ENCODE data around the gene TRPV2.

The TRPV2 gene

DNA sequence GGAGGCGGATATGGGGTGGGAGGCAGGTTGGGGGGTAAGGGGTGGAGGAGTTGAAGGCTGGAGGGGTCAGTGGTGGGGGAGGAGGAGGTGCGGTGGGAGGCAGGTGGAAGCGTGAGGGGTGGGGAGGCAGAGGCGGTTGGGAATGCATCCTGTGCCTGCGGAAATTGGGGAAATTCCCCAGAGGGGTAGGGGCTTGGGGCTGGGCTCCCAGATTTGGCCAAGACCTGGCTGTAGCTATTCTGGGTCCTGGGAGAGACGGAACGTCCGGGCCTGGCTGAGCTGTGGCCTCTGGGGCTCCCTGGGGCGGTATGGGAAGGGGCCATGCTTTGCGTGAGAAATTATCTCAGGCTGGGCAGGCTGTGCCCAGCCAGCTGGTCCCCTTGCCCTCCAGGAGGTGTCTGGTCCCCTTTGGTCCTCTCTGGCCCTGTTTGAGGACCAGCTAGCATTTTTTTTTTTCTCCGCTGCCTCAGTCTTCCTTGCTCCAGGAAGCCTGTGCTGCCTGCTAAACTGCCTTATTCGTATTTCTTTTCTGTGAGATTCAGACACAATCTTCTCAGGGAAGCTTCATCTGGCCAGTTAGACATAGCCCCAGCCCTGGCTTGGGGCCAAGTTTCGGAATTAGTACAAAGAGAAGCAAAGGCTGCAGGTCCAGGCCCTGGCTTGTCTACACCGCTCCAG is 7.3 kb upstream of the TRPV2 start:
- DNase-seq, result no peak

GRCh38 chr17:16417399-16417798 is 2.0 kb downstream of the TRPV2 start:
- DNase-seq, result no peak

DNA sequence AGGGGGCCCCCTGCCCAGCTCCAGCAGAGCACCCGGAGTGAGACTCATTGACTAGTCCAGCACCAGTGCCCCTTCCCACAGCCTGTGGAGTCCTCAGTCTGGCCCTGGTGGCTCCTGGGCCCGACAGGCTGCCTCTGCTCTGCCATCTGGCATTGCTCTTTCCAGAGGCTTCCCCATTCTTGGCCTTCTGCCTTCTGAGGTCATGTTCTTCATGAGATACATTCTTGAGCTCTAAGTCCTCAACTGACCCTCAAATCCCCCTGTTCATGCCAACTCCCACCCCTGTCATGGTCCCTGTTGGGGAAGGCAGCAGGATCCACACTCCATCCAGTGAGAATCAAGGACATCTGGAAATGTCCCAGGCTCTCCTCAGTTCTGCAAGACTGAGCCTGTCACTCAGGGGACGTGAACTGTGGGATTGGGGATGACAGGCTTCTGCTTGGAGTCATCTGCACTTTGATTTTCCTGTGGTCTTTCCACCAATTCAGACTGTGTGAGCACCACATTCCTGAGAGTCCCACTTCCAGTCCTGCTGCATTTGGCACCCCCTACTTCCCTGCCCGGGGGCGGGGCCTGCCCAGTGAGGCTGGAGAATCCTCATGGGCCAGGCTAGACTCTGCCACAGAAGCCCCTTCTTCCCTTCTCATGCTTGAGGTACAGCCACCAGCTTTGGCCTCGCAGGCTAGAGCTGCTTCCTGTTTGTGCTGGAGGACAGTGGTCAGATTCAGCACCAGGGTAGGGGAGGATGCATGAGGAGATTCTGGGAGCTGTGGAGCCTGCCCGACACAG is 2.7 kb downstream of the TRPV2 start:
- DNase-seq, result no peak

DNA sequence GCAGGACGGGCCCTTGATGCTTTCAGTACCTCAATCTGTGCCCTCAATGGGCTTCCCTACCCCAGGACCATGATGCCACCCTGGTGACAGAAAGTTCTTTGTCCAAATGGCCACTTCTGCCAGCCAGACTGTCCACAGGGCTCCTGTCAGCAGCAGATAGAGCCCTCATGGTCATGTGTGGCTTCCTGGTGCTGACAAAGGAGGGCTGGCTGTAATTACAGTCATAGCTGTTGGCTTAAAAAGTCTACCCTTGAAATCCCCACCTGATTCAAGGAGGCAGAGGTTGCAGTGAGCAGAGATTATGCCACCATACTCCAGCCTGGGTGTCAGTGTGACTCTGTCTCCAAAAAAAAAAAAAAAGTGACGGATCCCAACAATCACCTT is 3.3 kb downstream of the TRPV2 start:
- no peak for DNase-seq

GRCh38 chr17:16419074-16419928 is 3.9 kb downstream of the TRPV2 start:
- no peak for DNase-seq

DNA sequence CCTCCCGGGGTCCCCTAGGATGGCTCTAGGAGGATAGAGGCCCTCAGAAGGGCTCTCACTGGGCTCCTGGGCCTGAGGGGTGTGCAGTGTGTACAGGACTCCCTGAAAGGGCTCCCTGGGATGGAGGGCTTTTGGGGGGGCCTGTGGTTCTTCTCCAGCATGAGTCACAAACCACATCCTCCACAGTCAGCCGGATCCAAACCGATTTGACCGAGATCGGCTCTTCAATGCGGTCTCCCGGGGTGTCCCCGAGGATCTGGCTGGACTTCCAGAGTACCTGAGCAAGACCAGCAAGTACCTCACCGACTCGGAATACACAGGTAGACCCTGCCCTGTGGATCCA is 4.5 kb downstream of the TRPV2 start:
- DNase-seq, result no peak

GRCh38 chr17:16422416-16422815 is 7.0 kb downstream of the TRPV2 start:
- DNase-seq, result no peak

DNA sequence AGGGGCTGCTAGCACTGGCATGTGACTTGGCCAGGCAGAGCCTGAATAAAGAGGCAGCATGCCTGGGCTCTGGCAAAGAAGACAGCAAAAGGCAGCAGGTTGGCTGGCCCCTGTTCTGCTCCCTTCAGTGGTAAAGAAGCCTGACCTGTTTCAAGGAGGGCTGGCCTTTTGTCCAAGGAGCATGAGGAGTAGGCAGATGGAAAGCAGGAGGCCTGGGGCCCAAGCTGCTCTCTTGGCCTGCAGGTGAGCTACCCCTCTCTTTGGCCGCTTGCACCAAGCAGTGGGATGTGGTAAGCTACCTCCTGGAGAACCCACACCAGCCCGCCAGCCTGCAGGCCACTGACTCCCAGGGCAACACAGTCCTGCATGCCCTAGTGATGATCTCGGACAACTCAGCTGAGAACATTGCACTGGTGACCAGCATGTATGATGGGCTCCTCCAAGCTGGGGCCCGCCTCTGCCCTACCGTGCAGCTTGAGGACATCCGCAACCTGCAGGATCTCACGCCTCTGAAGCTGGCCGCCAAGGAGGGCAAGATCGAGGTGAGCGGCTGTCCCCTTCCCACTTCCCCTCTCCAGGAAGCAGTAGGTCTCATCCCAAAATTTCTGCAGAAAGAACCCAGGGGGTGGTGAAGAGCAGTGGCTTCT is 8.0 kb downstream of the TRPV2 start:
- no peak for DNase-seq

- no peak for DNase-seq
Measured at GRCh38 chr17:16425202-16425601, 9.8 kb downstream of the TRPV2 start.

- peak; percentile 25 for DNase-seq
Measured at GRCh38 chr17:16425698-16426659, 10.6 kb downstream of the TRPV2 start.

DNA sequence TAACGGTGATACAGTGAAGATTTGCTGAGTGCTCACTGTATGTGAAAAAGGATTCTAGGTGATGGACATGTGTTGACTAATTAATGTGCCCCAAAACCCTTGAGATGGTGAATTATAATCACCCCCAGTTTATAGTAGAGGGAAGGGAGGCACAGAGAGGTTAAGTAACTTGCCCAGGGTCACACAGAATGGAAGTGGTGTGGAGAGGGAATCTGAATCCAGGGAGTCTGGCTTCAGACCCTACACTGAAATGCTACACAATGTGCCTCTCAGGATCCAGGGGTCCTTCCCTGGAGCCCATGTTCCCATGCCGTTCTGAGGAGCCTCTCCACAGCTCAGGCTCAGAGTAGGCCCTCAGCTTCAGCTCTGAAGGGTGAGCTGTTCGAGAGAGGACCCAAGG is 11.6 kb downstream of the TRPV2 start:
- no peak for DNase-seq

- no peak for DNase-seq
Measured at GRCh38 chr17:16428098-16428882, 12.9 kb downstream of the TRPV2 start.

DNA sequence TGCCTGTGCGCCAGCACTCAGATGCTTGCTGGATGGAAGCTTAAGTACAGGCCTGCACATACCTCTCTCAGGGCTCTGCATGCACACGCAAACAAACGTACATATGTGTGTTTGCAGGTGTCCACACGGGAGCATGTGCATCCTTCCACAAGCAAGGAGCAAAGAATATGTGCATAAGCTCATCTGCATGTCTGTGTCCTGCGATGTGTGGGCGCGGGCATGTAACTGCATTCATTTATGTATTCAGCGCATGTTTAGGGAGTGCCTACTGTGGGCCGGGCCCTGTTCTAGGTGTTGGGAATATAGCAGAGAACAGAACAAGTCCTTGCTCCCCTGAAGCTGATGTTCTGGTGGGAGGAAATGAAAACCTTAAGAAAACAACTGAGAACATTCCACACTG is 13.7 kb downstream of the TRPV2 start:
- DNase-seq, result no peak

DNA sequence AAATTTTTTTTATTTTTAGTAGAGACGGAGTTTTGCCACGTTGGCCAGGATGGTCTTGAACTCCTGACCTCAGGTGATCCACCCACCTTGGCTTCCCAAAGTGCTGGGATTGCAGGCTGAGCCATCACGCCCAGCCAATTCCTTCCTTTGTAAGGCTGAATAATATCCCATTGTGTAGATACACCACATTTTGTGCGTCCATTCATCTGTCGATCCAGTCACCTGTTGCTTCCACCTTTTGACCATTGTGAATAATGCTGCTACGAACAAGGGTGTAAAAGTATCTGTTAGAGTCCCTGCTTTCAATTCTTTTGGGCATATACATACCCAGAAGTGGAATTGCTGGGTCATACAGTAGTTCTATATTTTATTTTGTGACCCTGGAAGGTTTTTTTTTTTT is 15.3 kb downstream of the TRPV2 start:
- DNase-seq, result no peak

GRCh38 chr17:16432017-16432416 is 16.6 kb downstream of the TRPV2 start:
- DNase-seq, result no peak

DNA sequence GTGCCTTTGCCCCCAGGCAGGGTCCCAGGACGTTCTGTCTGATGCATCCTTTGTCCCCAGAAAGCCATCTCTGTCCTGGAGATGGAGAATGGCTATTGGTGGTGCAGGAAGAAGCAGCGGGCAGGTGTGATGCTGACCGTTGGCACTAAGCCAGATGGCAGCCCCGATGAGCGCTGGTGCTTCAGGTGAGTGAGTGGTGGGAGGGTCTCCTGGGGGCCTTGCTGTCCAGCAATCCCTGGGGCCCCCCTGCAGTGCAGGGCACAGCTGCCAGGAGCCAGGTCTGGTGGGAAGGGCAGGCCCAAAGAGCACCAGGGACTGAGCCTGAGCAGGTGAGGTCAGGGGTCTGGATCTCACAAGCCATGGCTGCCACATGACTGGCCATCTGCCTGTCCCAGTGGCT is 18.1 kb downstream of the TRPV2 start:
- DNase-seq, result no peak

GRCh38 chr17:16434662-16435061 is 19.3 kb downstream of the TRPV2 start:
- no peak for DNase-seq

DNA sequence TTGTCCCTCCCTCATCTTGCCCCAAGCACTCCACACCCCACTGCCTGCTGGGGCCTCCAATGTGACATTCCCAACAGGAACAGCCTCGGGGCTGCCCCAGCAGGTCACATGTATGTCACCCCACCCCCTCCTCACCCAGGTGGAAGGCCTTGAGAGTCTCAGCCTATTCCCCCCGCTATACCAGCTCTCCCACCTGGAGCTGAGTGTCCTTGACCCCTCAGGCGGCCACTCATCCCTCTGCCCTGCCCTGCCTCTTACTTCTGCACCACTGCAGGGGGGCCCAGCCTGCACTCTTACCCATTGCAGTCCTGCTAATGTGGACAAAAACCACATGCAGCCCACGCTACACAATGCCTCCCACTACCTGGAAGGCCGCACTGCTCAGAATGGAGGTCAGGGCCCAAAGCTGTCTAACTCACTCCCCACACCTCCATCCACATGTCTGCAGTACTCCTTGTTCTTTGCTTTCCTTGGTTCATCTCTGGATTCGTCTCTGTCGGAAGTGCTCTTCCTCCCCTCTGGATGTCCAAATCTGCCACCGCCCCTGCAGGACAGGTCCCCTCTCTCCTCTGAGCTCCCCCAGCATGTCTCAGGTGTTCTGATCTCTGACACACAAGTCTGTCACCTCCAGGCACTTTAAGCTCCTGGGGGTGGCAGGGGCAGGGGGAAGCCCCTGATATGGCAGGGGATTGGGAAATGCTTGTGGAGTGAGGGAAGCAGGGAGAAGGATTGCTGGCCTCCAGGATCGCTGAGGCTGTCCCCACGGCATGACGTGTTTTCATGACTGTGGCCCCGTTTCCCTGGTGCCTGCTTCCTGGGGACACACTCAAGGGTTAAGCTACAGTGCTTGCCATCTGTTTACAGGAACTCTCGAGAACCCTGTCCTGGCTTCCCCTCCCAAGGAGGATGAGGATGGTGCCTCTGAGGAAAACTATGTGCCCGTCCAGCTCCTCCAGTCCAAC is 20.8 kb downstream of the TRPV2 start:
- no peak for DNase-seq

- no peak for DNase-seq
Measured at GRCh38 chr17:16437083-16437482, 21.7 kb downstream of the TRPV2 start.

DNA sequence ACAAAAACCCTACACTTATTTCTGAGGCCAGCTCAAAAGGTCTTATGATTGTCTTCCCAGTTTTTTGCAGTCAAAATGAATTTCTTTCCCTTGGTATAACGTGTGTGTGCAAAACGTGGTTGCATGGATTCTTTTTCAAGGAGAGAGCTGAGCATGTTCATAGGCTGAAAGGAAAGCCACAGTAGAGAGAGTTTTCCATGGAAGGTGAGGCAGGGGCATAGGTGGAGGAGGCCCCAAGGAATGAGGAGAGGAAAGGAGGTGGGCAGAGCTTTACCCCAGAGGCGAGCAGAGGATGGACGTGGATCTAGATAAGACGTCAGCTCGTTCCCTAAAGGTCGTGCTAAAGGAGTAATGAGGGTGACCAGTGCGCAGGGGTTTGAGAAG is 22.8 kb downstream of the TRPV2 start:
- no peak for DNase-seq

Data from NCI-H774 (cell line).